HCT116 (cell line): ENCODE data around the gene SLC27A1. TPM values are rescaled to one million over a fixed set of nuclear protein-coding genes. Genes with fewer than 3 reads are reported as not detected.

Experiments used
- ATAC-seq: fragments of 200-7000 bp; cut with Tn5 transposase; 2 replicates; pipeline ENCODE4 v1.9.1; 2020; ENCODE audit warnings: mild to moderate bottlenecking, moderate library complexity
- BruUV-seq: library from RNA; stranded (reverse); fragments of 400-500 nt; replicated peaks from 2 replicates; lab custom pipeline; 2021; lab: Mats Ljungman, UMichigan
- CTCF ChIA-PET: fragments of 300-600 bp; sonication (Branson Sonifier 250); formaldehyde crosslinking; loops from one replicate; lab custom pipeline; 2021; ENCODE audit warnings: antibody characterized with exemption; lab: Charles Lee
- POLR2A ChIA-PET: fragments of 300-600, 350-600 bp; sonication (Branson Sonifier 250); formaldehyde crosslinking; loops from one replicate; lab custom pipeline; 2021; ENCODE audit warnings: antibody characterized with exemption; lab: Charles Lee
- RAD21 ChIA-PET, 2 experiments: fragments of 300-600 bp; sonication (Branson Sonifier 250); formaldehyde crosslinking; loops; one replicate each; lab custom pipeline; 2023; ENCODE audit warnings: low total read pairs in 2 of 2; ENCODE audit not compliant: uncharacterized antibody in 2 of 2, unreplicated experiment in 2 of 2, low non-redundant PET in 1 of 2; lab: Charles Lee
- DNase-seq: peaks from one replicate; pipeline ENCODE4 v3.0.0-alpha.2; 2010; ENCODE audit warnings: low read depth, low spot score
- H2AFZ ChIP-seq: fragments of 200-600 bp; shearing (Covaris generic), sonication (generic); 2 replicates; pipeline ENCODE4 v1.6.1; 2017; ENCODE audit warnings: low read depth, mixed run types, mixed read lengths, antibody characterized with exemption, low read length; ENCODE audit not compliant: poor library complexity, severe bottlenecking
- H3K27ac ChIP-seq: 2 replicates; pipeline ENCODE4 v1.5.1; 2012; ENCODE audit warnings: low read depth, low read length
- H3K27me3 ChIP-seq: fragments of 200-600 bp; sonication (generic); 2 replicates; pipeline ENCODE4 v1.6.1; 2016; ENCODE audit warnings: mixed run types, low read length, mixed read lengths; ENCODE audit not compliant: insufficient read depth
- H3K36me3 ChIP-seq, 2 experiments: fragments of 200-500 bp in 1 of 2; fragments of 200-600 bp in 1 of 2; sonication (Bioruptor generic) in 1 of 2; sonication (generic) in 1 of 2; 2 replicates each; pipeline versions ENCODE4 v1.5.1 to v1.6.1; 2014 to 2016; ENCODE audit warnings: low read length in 2 of 2, inconsistent platforms in 1 of 2, mixed read lengths in 1 of 2, mixed run types in 1 of 2; ENCODE audit not compliant: insufficient read depth in 2 of 2, control insufficient read depth in 1 of 2
- H3K4me1 ChIP-seq, 2 experiments: fragments of 200-600 bp in 1 of 2; sonication (generic) in 1 of 2; 2 replicates each; pipeline versions ENCODE4 v1.5.1 to v1.6.1; 2012 to 2017; ENCODE audit warnings: low read length in 2 of 2, inconsistent platforms in 1 of 2, mild to moderate bottlenecking in 1 of 2, mixed read lengths in 1 of 2, mixed run types in 1 of 2, moderate library complexity in 1 of 2; ENCODE audit not compliant: insufficient read depth in 2 of 2, control insufficient read depth in 1 of 2
- H3K4me2 ChIP-seq: fragments of 200-600 bp; sonication (generic); 2 replicates; pipeline ENCODE4 v1.6.1; 2017; ENCODE audit warnings: mixed run types, low read length, mixed read lengths
- H3K4me3 ChIP-seq, 2 experiments: fragments of 200-600 bp in 1 of 2; sonication (generic) in 1 of 2; replicated peaks in 1 of 2; 2 replicates each; pipeline ENCODE4 v1.5.1; 2011 to 2016; ENCODE audit warnings: low read length in 2 of 2, control low read depth in 1 of 2, low read depth in 1 of 2, mild to moderate bottlenecking in 1 of 2, mixed read lengths in 1 of 2, mixed run types in 1 of 2
- H3K79me2 ChIP-seq: fragments of 200-600 bp; sonication (generic); 2 replicates; pipeline ENCODE4 v1.6.1; 2017; ENCODE audit warnings: mild to moderate bottlenecking, mixed run types, low read length, moderate library complexity, mixed read lengths; ENCODE audit not compliant: insufficient read depth
- H3K9ac ChIP-seq: fragments of 200-600 bp; sonication (generic); 2 replicates; pipeline ENCODE4 v1.6.1; 2016; ENCODE audit warnings: low read length, mixed read lengths
- H3K9me2 ChIP-seq: fragments of 200-600 bp; sonication (generic), shearing (Covaris generic); 2 replicates; pipeline ENCODE4 v1.6.1; 2017; ENCODE audit warnings: mixed run types, mild to moderate bottlenecking, moderate library complexity; ENCODE audit not compliant: insufficient read depth
- H3K9me3 ChIP-seq, 2 experiments: fragments of 200-500 bp in 1 of 2; fragments of 200-600 bp in 1 of 2; sonication (Bioruptor generic) in 1 of 2; sonication (generic) in 1 of 2; 2 replicates each; pipeline ENCODE4 v1.6.1; 2014 to 2017; ENCODE audit warnings: low read length in 2 of 2, mixed read lengths in 2 of 2, inconsistent platforms in 1 of 2, low read depth in 1 of 2, mild to moderate bottlenecking in 1 of 2, mixed run types in 1 of 2, moderate library complexity in 1 of 2; ENCODE audit not compliant: control insufficient read depth in 1 of 2, insufficient read depth in 1 of 2
- H4K20me1 ChIP-seq: fragments of 200-600 bp; sonication (generic), shearing (Covaris generic); 2 replicates; pipeline ENCODE4 v1.6.1; 2017; ENCODE audit warnings: mixed run types, mild to moderate bottlenecking, moderate library complexity; ENCODE audit not compliant: insufficient read depth
- CEBPB ChIP-seq: IDR thresholded peaks from 2 replicates; pipeline ENCODE4 v1.6.1; 2012; ENCODE audit warnings: low read depth
- EGR1 ChIP-seq: IDR thresholded peaks from 2 replicates; pipeline ENCODE4 v1.6.1; 2012; ENCODE audit warnings: low read depth
- ELF1 ChIP-seq: IDR thresholded peaks from 2 replicates; pipeline ENCODE4 v1.6.1; 2012; ENCODE audit warnings: low read depth, borderline replicate concordance
- EZH2 ChIP-seq: fragments of 200-600 bp; sonication (generic); IDR thresholded peaks from 2 replicates; pipeline ENCODE4 v1.6.1; 2017; ENCODE audit warnings: antibody characterized with exemption, mixed run types
- JUND ChIP-seq: IDR thresholded peaks from 2 replicates; pipeline ENCODE4 v1.6.1; 2012
- RAD21 ChIP-seq: IDR thresholded peaks from 2 replicates; pipeline ENCODE4 v1.6.1; 2012; ENCODE audit warnings: low read depth, mild to moderate bottlenecking
- TCF7L2 ChIP-seq: IDR thresholded peaks from 2 replicates; pipeline ENCODE4 v1.7.0; 2011; ENCODE audit warnings: borderline replicate concordance, inconsistent platforms; ENCODE audit not compliant: insufficient read depth, insufficient read length; ENCODE audit errors: extremely low read depth
- ZFX ChIP-seq: fragments of 450-650 bp; IDR thresholded peaks from 2 replicates; pipeline ENCODE4 v1.6.1; 2017
- intact Hi-C: fragments of 100-400 bp; cut with micrococcal nuclease; formaldehyde crosslinking; loops from 2 replicates; pipeline ENCODE4 v1.10.0; 2022
- total RNA-seq: library from RNA; stranded (reverse); gene quantifications from one replicate; pipeline ENCODE4 v1.2.1, GENCODE V29; 2021; ENCODE audit not compliant: unreplicated experiment
- TF ChIP-seq, protein P1 (sequence below): IDR thresholded peaks from 2 replicates; pipeline ENCODE4 v1.6.1; 2012
- TF ChIP-seq, protein P2 (sequence below): IDR thresholded peaks from 2 replicates; pipeline ENCODE4 v1.6.1; 2012; ENCODE audit warnings: low read depth
- TF ChIP-seq, protein P3 (sequence below): IDR thresholded peaks from 2 replicates; pipeline ENCODE4 v1.6.1; 2011; ENCODE audit warnings: mild to moderate bottlenecking, low read length, moderate library complexity; ENCODE audit not compliant: insufficient replicate concordance; ENCODE audit errors: extremely low read depth

SLC27A1 gene
- total RNA-seq, 1 experiment from 2014 or later = 22.5 TPM

DNA sequence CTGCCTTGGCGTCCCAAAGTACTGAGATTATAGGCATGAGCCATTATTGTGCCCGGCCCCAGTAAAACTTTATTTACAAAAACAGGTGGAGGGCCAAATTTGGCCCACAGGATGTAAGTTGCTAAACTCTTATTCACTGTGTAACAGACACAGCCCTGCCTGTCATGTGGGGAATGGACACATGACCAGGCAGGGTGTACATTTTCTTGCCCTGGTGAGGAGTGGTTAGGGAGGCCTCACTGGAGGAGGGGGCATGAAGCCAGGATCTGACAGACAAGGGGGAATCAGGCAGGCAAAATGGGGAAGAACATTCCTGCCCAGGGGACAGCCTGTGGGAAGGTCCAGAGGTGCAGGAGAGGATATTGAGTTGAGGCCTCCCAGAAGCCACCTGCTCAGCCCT, 33.7 kb downstream of the SLC27A1 start:
- TF ChIP-seq TCF7L2 (no peak), RAD21 (no peak), CEBPB (no peak), EGR1 (no peak), EZH2 (no peak), JUND (no peak), ELF1 (no peak), ZFX (no peak)
- TF ChIP-seq, protein P1, sequence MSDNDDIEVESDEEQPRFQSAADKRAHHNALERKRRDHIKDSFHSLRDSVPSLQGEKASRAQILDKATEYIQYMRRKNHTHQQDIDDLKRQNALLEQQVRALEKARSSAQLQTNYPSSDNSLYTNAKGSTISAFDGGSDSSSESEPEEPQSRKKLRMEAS = no peak
- TF ChIP-seq, protein P2, sequence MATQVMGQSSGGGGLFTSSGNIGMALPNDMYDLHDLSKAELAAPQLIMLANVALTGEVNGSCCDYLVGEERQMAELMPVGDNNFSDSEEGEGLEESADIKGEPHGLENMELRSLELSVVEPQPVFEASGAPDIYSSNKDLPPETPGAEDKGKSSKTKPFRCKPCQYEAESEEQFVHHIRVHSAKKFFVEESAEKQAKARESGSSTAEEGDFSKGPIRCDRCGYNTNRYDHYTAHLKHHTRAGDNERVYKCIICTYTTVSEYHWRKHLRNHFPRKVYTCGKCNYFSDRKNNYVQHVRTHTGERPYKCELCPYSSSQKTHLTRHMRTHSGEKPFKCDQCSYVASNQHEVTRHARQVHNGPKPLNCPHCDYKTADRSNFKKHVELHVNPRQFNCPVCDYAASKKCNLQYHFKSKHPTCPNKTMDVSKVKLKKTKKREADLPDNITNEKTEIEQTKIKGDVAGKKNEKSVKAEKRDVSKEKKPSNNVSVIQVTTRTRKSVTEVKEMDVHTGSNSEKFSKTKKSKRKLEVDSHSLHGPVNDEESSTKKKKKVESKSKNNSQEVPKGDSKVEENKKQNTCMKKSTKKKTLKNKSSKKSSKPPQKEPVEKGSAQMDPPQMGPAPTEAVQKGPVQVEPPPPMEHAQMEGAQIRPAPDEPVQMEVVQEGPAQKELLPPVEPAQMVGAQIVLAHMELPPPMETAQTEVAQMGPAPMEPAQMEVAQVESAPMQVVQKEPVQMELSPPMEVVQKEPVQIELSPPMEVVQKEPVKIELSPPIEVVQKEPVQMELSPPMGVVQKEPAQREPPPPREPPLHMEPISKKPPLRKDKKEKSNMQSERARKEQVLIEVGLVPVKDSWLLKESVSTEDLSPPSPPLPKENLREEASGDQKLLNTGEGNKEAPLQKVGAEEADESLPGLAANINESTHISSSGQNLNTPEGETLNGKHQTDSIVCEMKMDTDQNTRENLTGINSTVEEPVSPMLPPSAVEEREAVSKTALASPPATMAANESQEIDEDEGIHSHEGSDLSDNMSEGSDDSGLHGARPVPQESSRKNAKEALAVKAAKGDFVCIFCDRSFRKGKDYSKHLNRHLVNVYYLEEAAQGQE = no peak
- TF ChIP-seq, protein P3, sequence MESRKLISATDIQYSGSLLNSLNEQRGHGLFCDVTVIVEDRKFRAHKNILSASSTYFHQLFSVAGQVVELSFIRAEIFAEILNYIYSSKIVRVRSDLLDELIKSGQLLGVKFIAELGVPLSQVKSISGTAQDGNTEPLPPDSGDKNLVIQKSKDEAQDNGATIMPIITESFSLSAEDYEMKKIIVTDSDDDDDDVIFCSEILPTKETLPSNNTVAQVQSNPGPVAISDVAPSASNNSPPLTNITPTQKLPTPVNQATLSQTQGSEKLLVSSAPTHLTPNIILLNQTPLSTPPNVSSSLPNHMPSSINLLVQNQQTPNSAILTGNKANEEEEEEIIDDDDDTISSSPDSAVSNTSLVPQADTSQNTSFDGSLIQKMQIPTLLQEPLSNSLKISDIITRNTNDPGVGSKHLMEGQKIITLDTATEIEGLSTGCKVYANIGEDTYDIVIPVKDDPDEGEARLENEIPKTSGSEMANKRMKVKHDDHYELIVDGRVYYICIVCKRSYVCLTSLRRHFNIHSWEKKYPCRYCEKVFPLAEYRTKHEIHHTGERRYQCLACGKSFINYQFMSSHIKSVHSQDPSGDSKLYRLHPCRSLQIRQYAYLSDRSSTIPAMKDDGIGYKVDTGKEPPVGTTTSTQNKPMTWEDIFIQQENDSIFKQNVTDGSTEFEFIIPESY = no peak
- H3K9ac ChIP-seq = no peak overlapping the region
- peaks cover 27 to 43% of the 10 kb centered on the region in 2 experiments for H3K4me1 ChIP-seq
- H3K4me3 ChIP-seq = no peak overlapping the region
- POLR2A ChIA-PET = no interaction called here
- peaks cover 47% of the 10 kb centered on the region for H3K79me2 ChIP-seq
- no peaks in the 10 kb centered on the region for H3K9me2 ChIP-seq
- no peak for ATAC-seq
- H3K27ac ChIP-seq = peak overlapping the region; percentile 40; the same call in 1 of the 2 replicates
- H3K27me3 ChIP-seq = no peaks in the 10 kb centered on the region
- no peak for DNase-seq
- H3K36me3 ChIP-seq = no peaks in the 10 kb centered on the region; a peak in 1 of 4 replicates
- intact Hi-C loops = no loop called here
- no peak overlapping the region for H2AFZ ChIP-seq
- no TSS peak for BruUV-seq
- no peaks in the 10 kb centered on the region for H3K9me3 ChIP-seq
- CTCF ChIA-PET = no interaction called here
- no peaks in the 10 kb centered on the region for H4K20me1 ChIP-seq
- no peak overlapping the region for H3K4me2 ChIP-seq
- RAD21 ChIA-PET = no interaction called here
